SIG-M5 (cell line): ENCODE measurements around the gene TSHB.
"Not testable (repeated sequence)": the region's sequence is repeated elsewhere in the genome, so short reads cannot be mapped to it uniquely, and the experiment has no call there.

Experiments used
- DNase-seq: peaks from one replicate; lab custom pipeline; 2025; lab: John Stamatoyannopoulos, UW

The TSHB gene

DNA sequence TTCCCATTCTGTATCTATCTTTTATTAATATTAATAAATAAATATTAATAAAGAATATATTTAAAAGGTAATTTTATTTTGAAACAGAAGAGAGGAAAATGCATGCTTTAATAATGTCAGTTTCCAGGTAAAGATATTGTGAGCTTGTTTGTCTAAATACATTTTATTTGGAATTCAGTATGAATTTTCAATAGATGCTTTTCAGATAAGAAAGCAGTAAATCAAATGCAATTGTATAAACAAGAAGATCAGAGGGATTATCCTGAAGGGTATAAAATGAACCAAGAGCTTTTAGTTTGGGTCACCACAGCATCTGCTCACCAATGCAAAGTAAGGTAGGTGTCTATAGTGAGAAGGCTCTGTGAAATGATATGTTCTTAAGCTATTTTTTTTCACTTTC, at the start of gene TSHB:
Gene TSHB (plus strand): TSS at position 301 of the 400 bp plus-strand sequence. CDS start 3,537 bp downstream, outside the sequence.
- DNase-seq, result no peak

DNA sequence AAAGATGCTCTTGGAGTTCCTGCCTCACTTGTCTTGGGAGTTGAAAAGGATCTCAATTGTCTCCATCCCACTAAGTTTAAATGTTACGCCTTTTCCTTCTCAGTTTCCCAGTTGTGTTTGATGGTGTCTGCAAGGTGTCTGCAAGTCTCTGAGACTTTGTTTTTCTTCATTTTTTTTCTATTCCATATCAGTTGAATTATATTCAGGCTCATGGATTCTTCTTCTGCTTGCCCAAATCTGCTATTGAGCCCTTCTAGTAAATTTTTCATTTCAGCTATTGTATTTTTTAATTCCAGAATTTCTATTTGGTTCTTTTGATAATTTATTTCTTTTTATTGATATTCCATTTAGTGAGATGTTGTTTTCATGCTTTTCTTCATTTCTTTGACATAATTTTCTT, 47.4 kb upstream of the TSHB start:
- no peak for DNase-seq

- no peak for DNase-seq
These were observed 43.3 kb upstream of the TSHB start for GRCh38 chr1:114986286-114986685.

- DNase-seq, result no peak
These were observed 41.5 kb upstream of the TSHB start for GRCh38 chr1:114988095-114988494.

GRCh38 chr1:114997510-114998289, 31.9 kb upstream of the TSHB start:
- no peak for DNase-seq

DNA sequence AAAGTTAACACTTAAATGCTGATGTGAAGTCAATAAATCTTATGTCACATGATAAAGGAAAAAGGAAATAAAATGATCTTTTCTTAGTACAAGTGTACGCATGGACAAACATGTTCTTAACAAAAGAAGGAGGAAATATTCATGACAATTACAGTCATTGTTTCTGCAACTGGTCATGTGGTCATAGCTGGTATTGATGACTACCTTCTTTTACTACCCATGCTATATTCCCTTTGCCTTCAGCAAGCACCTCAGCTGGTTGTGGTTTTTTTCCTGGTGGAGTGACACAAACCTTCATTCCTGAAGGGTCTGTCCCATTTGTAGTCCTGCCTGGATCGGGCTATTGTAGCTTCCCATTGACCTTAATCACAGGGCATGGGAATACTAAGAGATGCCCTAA, 23.4 kb upstream of the TSHB start:
- DNase-seq, result no peak

DNA sequence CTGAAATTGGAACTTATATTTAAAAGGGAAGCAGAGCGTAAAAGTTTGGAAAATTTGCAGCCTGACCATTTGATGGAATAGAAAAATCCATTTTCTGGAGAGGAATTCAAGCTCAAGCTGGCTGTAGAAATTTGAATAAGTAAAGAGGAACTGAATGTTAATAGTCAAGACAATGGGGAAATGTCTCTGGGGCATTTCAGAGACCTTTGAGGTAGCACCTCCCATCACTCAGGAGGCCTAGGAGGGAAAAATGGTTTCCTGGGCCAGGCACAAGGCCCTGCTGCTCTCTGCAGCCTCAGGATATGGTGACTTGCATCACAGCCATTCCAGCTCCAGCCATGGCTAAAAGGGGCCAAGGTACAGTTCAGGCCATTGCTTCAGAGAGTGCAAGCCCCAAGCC, 17.6 kb upstream of the TSHB start:
- no peak for DNase-seq

DNA sequence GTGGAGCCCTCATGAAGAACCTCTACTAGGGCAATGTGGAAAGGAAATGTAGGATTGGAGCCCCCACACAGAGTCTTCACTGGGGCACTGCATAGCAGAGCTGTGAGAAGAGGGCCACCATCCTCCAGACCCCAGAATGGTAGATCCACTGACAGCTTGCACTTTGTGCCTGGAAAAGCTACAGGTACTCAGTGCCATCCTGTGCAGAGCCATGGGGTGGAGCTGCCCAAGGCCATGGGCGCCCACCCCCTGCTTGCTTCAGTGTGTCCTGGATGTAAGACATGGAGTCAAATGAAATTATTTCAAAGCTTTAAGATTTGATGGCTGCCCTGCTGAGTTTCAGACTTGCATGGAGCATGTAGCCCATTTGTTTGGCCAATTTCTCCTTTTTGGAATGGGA, 17.2 kb upstream of the TSHB start:
- no peak for DNase-seq

DNA sequence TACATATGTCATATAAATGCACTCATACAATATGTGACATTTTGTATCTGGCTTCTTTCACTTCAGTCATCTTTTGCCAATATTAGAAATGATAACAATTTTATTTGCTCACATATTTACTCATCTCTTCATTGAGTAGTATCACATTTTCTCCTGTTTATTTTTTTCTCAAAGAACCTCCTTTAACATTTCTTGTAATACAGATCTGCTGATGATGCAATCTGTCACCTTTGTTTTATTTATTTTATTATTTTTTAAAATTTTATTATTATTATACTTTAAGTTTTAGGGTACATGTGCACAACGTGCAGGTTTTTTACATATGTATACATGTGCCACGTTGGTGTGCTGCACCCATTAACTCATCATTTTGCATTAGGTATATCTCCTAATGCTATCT, 15.8 kb upstream of the TSHB start:
- DNase-seq, result no peak

GRCh38 chr1:115019549-115019948, 10.1 kb upstream of the TSHB start:
- not testable (repeated sequence) for DNase-seq

- no peak for DNase-seq
These were observed 8.5 kb upstream of the TSHB start for GRCh38 chr1:115021145-115021544.

- DNase-seq, result no peak
These were observed 6.0 kb upstream of the TSHB start for GRCh38 chr1:115023593-115023992.

DNA sequence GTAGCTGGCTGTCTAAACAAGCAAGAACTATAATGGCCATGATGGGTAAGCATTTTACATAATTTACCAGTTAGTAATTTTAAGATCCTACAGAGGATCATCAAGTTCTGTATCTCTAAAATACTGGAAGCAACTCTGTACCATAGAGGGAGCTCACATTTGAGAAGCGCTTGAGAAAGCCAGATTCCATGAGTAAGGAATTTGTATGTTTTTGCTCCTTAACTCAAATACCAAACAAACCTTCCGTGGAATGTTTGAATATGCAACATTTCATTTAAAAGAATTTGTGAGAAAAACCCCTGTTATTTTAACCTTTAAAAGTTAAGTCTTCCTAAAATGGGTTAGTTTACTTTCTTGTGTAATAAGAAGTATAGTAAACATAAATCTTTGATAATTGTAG, 2.0 kb downstream of the TSHB start:
- no peak for DNase-seq

GRCh38 chr1:115035652-115036051, 6.0 kb downstream of the TSHB start:
- DNase-seq, result no peak

- DNase-seq, result no peak
These were observed 7.3 kb downstream of the TSHB start for GRCh38 chr1:115036814-115037507.

GRCh38 chr1:115040501-115040900, 10.9 kb downstream of the TSHB start:
- no peak for DNase-seq

- no peak for DNase-seq
These were observed 12.0 kb downstream of the TSHB start for GRCh38 chr1:115041654-115042053.

GRCh38 chr1:115046751-115047150, 17.1 kb downstream of the TSHB start:
- DNase-seq, result no peak

GRCh38 chr1:115051850-115052249, 22.2 kb downstream of the TSHB start:
- no peak for DNase-seq

DNA sequence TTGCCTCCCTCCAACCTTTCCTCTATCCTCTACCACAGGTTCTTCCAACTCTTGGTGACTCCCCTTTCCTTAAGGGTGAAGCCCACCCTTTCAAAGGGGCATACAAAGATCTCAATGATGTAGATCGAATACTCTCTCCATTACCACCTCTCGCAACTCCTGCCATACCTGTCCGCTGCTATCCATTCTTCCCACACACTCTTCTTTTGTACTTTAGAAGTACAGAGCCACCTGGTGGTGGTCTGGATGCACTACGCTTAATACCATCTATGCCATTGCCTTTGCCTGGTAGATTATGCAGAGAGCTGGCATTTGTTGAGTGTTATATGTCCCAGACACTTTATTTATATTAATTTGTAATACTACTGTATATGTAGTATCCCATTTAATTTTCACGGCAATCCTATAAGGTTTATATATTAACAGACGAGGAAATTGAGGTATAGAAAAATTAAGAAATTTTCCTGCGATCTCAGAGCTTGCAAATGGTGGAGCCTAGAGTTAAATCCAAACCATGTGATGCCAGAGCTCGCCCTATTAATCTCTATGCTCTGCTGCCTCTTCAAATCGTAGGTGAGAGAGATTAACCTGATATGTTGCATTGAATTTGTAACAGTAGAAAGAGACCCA, 22.9 kb downstream of the TSHB start:
- DNase-seq, result no peak

DNA sequence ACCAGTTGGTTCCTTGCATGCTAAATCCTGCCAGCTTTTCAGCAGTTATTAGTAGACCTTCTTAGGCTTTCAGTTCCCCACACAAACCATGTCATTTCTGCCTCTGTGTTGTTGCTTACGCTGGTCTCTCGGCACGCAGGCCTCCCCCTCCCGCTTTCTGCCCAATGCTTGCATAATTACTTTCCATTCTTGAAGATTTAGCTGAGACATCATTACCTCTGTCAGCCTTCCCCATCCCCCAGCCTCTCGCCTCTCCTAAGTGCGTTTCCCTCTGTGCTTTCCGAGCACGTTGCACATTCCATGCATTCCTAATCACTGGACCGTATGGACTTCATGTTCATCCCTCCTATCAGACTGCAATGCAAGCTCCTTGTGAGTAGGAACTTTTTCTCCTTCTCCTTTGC, 26.8 kb downstream of the TSHB start:
- peak; percentile 52 for DNase-seq

GRCh38 chr1:115057661-115058254, 28.1 kb downstream of the TSHB start:
- no peak for DNase-seq

GRCh38 chr1:115059316-115059715, 29.7 kb downstream of the TSHB start:
- no peak for DNase-seq
